ENCODE data around the gene PSMB2.

DNA sequence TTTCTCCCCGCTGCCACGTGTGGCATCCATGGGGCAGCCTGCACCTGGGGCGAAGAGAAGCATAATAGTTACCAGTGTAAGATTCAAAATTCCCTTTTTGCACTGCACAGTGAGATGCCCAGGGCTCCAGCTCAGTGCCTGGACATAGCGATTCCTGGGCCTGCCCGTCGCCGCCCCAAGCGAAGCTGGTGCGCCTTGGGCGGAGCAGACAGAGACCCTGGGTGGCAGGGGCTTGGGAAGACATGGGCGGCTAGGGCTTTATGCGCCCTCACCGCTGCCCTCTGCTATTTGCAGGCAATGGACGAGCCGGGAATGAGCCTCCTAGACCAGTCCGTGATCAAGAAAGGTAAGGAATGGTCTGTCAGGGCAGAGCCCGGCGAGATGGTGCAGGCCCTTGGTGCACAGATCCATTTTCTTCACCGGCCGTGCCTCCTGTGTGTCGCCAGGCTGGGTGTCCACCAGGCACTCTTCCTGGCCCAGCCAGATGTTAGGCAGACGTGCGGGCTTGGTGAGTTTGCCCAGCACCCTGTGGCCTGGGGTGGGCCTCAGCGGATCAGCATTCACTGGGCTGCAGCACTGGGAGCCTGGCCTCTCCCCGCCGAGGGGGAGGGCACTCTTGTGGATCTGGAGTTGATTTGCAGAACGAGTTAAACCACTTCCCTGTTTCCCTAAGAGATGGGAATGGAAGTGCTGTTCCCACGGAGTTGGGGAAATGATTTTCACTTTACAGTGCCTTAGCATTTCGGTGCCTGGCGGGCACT lies 66.5 kb downstream of the PSMB2 start:
- TF ChIP-seq, protein P1, sequence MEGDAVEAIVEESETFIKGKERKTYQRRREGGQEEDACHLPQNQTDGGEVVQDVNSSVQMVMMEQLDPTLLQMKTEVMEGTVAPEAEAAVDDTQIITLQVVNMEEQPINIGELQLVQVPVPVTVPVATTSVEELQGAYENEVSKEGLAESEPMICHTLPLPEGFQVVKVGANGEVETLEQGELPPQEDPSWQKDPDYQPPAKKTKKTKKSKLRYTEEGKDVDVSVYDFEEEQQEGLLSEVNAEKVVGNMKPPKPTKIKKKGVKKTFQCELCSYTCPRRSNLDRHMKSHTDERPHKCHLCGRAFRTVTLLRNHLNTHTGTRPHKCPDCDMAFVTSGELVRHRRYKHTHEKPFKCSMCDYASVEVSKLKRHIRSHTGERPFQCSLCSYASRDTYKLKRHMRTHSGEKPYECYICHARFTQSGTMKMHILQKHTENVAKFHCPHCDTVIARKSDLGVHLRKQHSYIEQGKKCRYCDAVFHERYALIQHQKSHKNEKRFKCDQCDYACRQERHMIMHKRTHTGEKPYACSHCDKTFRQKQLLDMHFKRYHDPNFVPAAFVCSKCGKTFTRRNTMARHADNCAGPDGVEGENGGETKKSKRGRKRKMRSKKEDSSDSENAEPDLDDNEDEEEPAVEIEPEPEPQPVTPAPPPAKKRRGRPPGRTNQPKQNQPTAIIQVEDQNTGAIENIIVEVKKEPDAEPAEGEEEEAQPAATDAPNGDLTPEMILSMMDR (IDR thresholded peaks at IDR 0.05) = no peak
- no peak for TF ChIP-seq POLR2A (IDR thresholded peaks at IDR 0.05)
